ENCODE data around the gene NSUN4. TPM values are rescaled to one million over a fixed set of nuclear protein-coding genes. Genes with fewer than 3 reads are reported as not detected.

The NSUN4 gene
- 114 and 121 TPM in 2 replicates for total RNA-seq (2013; cell fraction: nucleolus; rRNA removed)
- 27.7 and 31.0 TPM in 2 replicates for total RNA-seq (2014; rRNA removed)
- 24.9 and 25.3 TPM in 2 replicates for total RNA-seq (2014; rRNA removed; fragmentation: Illumina TruSeq; extraction: Trizol)
- 31.4 and 31.8 TPM in 2 replicates for total RNA-seq (2021)
- 22.0 TPM for polyA plus RNA-seq (2011; ENCODE audit: low read depth)
- 62.7 and 80.2 TPM in 2 replicates for polyA plus RNA-seq (2011; rRNA removed)
- polyA plus RNA-seq (2011; cell fraction: cytosol; rRNA removed) = 88.7 and 90.7 TPM in 2 replicates
- 59.9 and 67.7 TPM in 2 replicates for polyA plus RNA-seq (2011; cell fraction: nucleus; rRNA removed)
- 20.9 and 28.7 TPM in 2 replicates for polyA plus RNA-seq (2012)
- polyA plus RNA-seq (2014; fragmentation: Illumina TruSeq; extraction: Trizol) = 24.4 and 31.1 TPM in 2 replicates
- 10 to 100 TPM; 22.1 to 26.6 TPM for polyA plus RNA-seq (2014; fragmentation: Nextera tagmentation; extraction: Ambion mirVana)
- polyA plus RNA-seq (2014; rRNA removed) = 30.1 and 36.0 TPM in 2 replicates
- 10 to 100 TPM; 25.4 to 29.2 TPM for polyA plus RNA-seq (2016; fragmentation: Nextera tagmentation; extraction: Ambion mirVana)
- 170 and 217 TPM in 2 replicates for polyA minus RNA-seq (2011; rRNA and poly(A)+ RNA removed)
- 23.7 and 23.9 TPM in 2 replicates for polyA minus RNA-seq (2011; cell fraction: cytosol; rRNA and poly(A)+ RNA removed)
- 38.7 and 43.4 TPM in 2 replicates for polyA minus RNA-seq (2011; cell fraction: nucleus; rRNA and poly(A)+ RNA removed)
- Bru-seq, nascent RNA = percentile 84 among the genes with signal in this experiment
- BruChase-seq, experiment 1, labeled RNA remaining after a 6-hour chase = percentile 85 among the genes with signal in this experiment
- BruChase-seq, experiment 2, labeled RNA remaining after a 2-hour chase = percentile 82 among the genes with signal in this experiment
- long read RNA-seq, experiment 1, transcript NSUN4-204 (6 exons, 2,150 nt) = major isoform, 23 of 28 reads
- long read RNA-seq, experiment 1, partial matches to known transcripts = 0 of 28 reads
- long read RNA-seq, experiment 1, other reads (novel, unspliced or antisense) = 5 of 28 reads
- long read RNA-seq, experiment 2, transcript NSUN4-204 (6 exons, 2,150 nt) = major isoform, 20 of 32 reads
- long read RNA-seq, experiment 2, partial matches to known transcripts = 4 of 32 reads
- long read RNA-seq, experiment 2, other reads (novel, unspliced or antisense) = 8 of 32 reads

DNA sequence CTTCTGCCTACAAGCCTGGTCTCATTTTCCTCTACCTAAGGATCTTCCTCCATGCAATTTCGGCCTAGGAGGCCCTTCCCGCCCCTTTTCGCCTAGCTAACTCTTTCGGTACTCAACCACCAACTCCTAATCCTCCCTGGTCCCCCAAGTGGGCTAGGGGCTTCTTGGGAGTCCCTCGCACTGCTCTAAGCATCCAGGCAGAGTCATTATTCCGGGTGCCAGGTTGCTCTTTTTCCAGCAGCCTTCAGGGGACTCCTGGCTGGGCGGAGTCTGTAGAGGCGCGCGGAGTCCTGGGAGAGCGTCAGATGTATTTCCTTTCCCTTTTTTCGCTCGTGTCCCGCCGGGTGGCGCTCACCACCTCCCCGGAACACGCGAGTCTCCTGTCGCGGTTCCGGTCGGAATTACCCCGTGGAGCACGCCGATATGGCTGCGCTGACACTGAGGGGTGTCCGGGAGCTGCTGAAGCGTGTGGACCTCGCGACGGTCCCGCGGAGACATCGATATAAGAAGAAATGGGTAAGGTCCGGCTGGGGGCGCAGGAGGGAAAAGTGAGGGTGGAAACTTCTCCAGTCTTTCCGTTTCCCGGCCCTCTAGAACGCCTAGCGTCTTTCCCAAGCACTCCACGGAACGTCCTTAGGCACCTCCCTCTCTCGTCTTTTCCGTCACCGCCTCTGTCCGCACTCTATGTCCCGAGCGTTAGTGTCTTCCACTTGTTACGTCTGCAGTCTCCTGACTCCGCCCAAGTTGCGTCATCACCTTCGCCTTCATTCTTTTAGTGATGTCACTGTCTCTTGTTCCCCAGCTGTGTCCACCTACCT lies at the start of gene NSUN4:
TSS of gene NSUN4 (plus strand) at position 404 of the 818 bp plus-strand sequence. CDS start at position 424, 20 bp downstream.
- H3K4me2 ChIP-seq (ENCODE audit: control insufficient read depth, insufficient read depth) = peak within 1 kb of the TSS; percentile 91
- H2AFZ ChIP-seq (ENCODE audit: control insufficient read depth, low read depth, low read length) = peak within 1 kb of the TSS; percentile 85
- POLR2A ChIA-PET = interaction anchor here (0.6 to 5.1 kb wide), 7 partner anchors 8 to 1559 kb away, joined by 3 to 55 read pairs (median 6); partner anchors contain the start of genes LRRC41 and UQCRH
- intact Hi-C loops (cut with micrococcal nuclease; ENCODE audit: unreplicated experiment) = loop anchor here (10.0 kb wide), 1 partner anchor 656 kb away; the partner anchor contains the start of genes GPBP1L1 and TMEM69
- H3K27me3 ChIP-seq (replicated peaks in 1 of 2; ENCODE audit: control insufficient read depth in 2 of 2, insufficient read depth in 2 of 2, low read length in 1 of 2) = no peaks in the 10 kb centered on the region
- ATAC-seq (peak; percentile 85), DNase-seq (ENCODE audit: low read depth, low spot score) (peak; percentile 69), FAIRE-seq (peak; percentile 81)
- CTCF ChIA-PET = interaction anchor here (0.5 to 11.4 kb wide), 8 partner anchors 7 to 95 kb away, joined by 3 to 267 read pairs (median 42); partner anchors contain the start of genes LRRC41, RAD54L and UQCRH
- in situ Hi-C loops (cut with MboI) = loop anchor here (5.0 kb wide), 1 partner anchor 38 kb away; the partner anchor contains the start of genes LRRC41 and UQCRH
- SMC1A ChIA-PET (ENCODE audit: uncharacterized antibody, unreplicated experiment) = interaction anchor here (1.5 to 11.1 kb wide), 4 partner anchors 6 to 95 kb away, joined by 6 to 141 read pairs (median 52); partner anchors contain the start of genes LRRC41 and UQCRH
- H3K4me3 ChIP-seq = peak within 1 kb of the TSS; percentile 80
- peaks cover 60% of the 10 kb centered on the region for H3K79me2 ChIP-seq (ENCODE audit: control insufficient read depth, insufficient read depth, low read length)
- H3K36me3 ChIP-seq (ENCODE audit: control insufficient read depth in 2 of 2, insufficient read depth in 2 of 2, low read length in 1 of 2) = peaks cover 2 to 9% of the 10 kb centered on the region in 2 experiments; a peak in 2 of 4 replicates
- peaks cover 16% of the 10 kb centered on the region; the same call in 1 of the 2 replicates for H3K4me1 ChIP-seq (ENCODE audit: control insufficient read depth, insufficient read depth, low read length)
- under 1% methylated on average over 53 of the region's 53 CpGs for WGBS (ENCODE audit: insufficient coverage, insufficient replicate concordance, low lambda C conversion rate, missing lambda C conversion rate)
- TSS peak; percentile 88 for BruUV-seq (replicated peaks)
- peak within 1 kb of the TSS; percentile 97 for H3K9ac ChIP-seq (ENCODE audit: control insufficient read depth, insufficient read depth, low read length)
- peak within 1 kb of the TSS; percentile 97 for H3K27ac ChIP-seq (ENCODE audit: control insufficient read depth, insufficient read depth)
- H4K20me1 ChIP-seq (ENCODE audit: control insufficient read depth, insufficient read depth) = no peaks in the 10 kb centered on the region
- RAD21 ChIA-PET (ENCODE audit: unreplicated experiment) = interaction anchor here (0.6 to 5.6 kb wide), 13 partner anchors 8 to 1992 kb away, joined by 3 to 49 read pairs (median 5); partner anchors contain the start of genes LRRC41, RAD54L and UQCRH
- H3K9me3 ChIP-seq (replicated peaks; ENCODE audit: control insufficient read depth, insufficient read depth, low read length) = no peaks in the 10 kb centered on the region
- TF ChIP-seq CHD2 (IDR thresholded peaks at IDR 0.05; ENCODE audit: borderline replicate concordance, low read depth, low read length) (peak; percentile 33; the same call in 1 of the 2 replicates), IKZF2 (IDR thresholded peaks at IDR 0.05) (peak; percentile 86 to 88), E2F4 (IDR thresholded peaks at IDR 0.05; ENCODE audit: low read depth, low read length) (no peak), PBX3 (IDR thresholded peaks at IDR 0.05; ENCODE audit: insufficient replicate concordance, low read depth, low read length) (no peak), ZNF207 (IDR thresholded peaks at IDR 0.05; ENCODE audit: borderline replicate concordance) (peak; percentile 90), CEBPZ (IDR thresholded peaks at IDR 0.05; ENCODE audit: low read depth, low read length) (no peak; the same call in 1 of the 2 replicates), FOS (IDR thresholded peaks at IDR 0.05; ENCODE audit: borderline replicate concordance, extremely low read depth, insufficient read length) (no peak), JUNB (IDR thresholded peaks at IDR 0.05) (no peak; the same call in 1 of the 2 replicates)
- TF ChIP-seq, protein P1, sequence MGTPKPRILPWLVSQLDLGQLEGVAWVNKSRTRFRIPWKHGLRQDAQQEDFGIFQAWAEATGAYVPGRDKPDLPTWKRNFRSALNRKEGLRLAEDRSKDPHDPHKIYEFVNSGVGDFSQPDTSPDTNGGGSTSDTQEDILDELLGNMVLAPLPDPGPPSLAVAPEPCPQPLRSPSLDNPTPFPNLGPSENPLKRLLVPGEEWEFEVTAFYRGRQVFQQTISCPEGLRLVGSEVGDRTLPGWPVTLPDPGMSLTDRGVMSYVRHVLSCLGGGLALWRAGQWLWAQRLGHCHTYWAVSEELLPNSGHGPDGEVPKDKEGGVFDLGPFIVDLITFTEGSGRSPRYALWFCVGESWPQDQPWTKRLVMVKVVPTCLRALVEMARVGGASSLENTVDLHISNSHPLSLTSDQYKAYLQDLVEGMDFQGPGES (IDR thresholded peaks at IDR 0.05) = 0 out of 2 replicates have a peak, but pooled peaks have one; percentile 26

Measured in GM12878 (cell line).